GM12892 (cell line): ENCODE data around the gene CDC37L1.

Experiments
- POLR2A ChIP-seq: IDR thresholded peaks from 2 replicates; pipeline ENCODE4 v1.6.1; 2011; ENCODE audit warnings: low read depth, low read length, control low read depth
- POLR2AphosphoS5 ChIP-seq: IDR thresholded peaks from 2 replicates; pipeline ENCODE4 v1.6.1; 2011; ENCODE audit warnings: low read depth, low read length, control low read depth
- TAF1 ChIP-seq: IDR thresholded peaks from 2 replicates; pipeline ENCODE4 v1.6.1; 2011; ENCODE audit warnings: low read depth, mild to moderate bottlenecking, control low read depth, low read length, borderline replicate concordance

GRCh38 chr9:4674783-4675182 is 4.6 kb upstream of the CDC37L1 start:
- TF ChIP-seq POLR2AphosphoS5 (no peak), POLR2A (no peak), TAF1 (no peak)
